Tibial artery (tissue), 4 donors: ENCODE data around the gene HSPA1L.

Experiments used
- DNase-seq, 2 donors: peaks; one replicate each; pipeline ENCODE4 v3.0.0-alpha.2; 2019
- H3K27ac ChIP-seq, 2 donors: fragments of 200-600 bp; sonication (generic) in 1 of 2; 1 replicate in 1 of 2; 2 replicates in 1 of 2; pipeline ENCODE4 v1.5.1; 2018 to 2019; ENCODE audit warnings: mild to moderate bottlenecking in 1 of 2
- H3K27me3 ChIP-seq, 2 donors: fragments of 200-600 bp; sonication (generic) in 1 of 2; one replicate each; pipeline versions ENCODE4 v1.5.1 to v1.6.0; 2016 to 2019
- H3K36me3 ChIP-seq, 3 donors: fragments of 200-600 bp; sonication (generic) in 2 of 3; one replicate each; pipeline ENCODE4 v1.5.1; 2016 to 2019; ENCODE audit warnings: mild to moderate bottlenecking in 2 of 3
- H3K4me1 ChIP-seq, 4 donors: fragments of 200-600 bp; sonication (generic) in 2 of 4; 1 replicate in 3 of 4; 2 replicates in 1 of 4; pipeline ENCODE4 v1.5.1; 2016 to 2019
- H3K4me3 ChIP-seq, 2 donors: fragments of 200-600 bp; sonication (generic) in 1 of 2; 1 replicate in 1 of 2; 2 replicates in 1 of 2; pipeline ENCODE4 v1.5.1; 2018 to 2019; ENCODE audit warnings: mild to moderate bottlenecking in 2 of 2
- H3K9me3 ChIP-seq, 3 donors: fragments of 200-600 bp; sonication (generic) in 1 of 3; one replicate each; pipeline ENCODE4 v1.5.1; 2016 to 2019
- CTCF ChIP-seq, 2 experiments: fragments of 200-600 bp in 1 of 2; fragments of 450-650 bp in 1 of 2; IDR thresholded peaks; one replicate each; pipeline ENCODE4 v1.5.1; 2017 to 2019; ENCODE audit warnings: antibody characterized with exemption in 2 of 2, mild to moderate bottlenecking in 1 of 2, moderate library complexity in 1 of 2
- intact Hi-C: fragments of 100-400 bp; cut with DNase I; formaldehyde crosslinking; loops from one replicate; pipeline ENCODE4 v1.15.0; 2023; ENCODE audit warnings: low total_unique reads

HSPA1L gene

GRCh38 chr6:31768363-31769257 lies 46.5 kb downstream of the HSPA1L start:
- intact Hi-C loops: no loop called here
- Histone ChIP-seq H3K9me3 (no peaks in the 10 kb centered on the region), H3K4me1 (peaks cover 0 to 7% (median 3%) of the 10 kb centered on the region in 4 donors), H3K4me3 (no peak overlapping the region), H3K27ac (no peak overlapping the region), H3K27me3 (peaks cover 0 to 12% of the 10 kb centered on the region in 2 donors), H3K36me3 (no peaks in the 10 kb centered on the region)
- DNase-seq: no peak
- TF ChIP-seq CTCF (IDR thresholded peaks at IDR 0.05): no peak

GRCh38 chr6:31767096-31767645 lies 47.9 kb downstream of the HSPA1L start:
- peaks cover 0 to 7% (median 3%) of the 10 kb centered on the region in 4 donors for H3K4me1 ChIP-seq
- no peak for DNase-seq
- H3K4me3 ChIP-seq: no peak overlapping the region
- H3K9me3 ChIP-seq: no peaks in the 10 kb centered on the region
- TF ChIP-seq CTCF (IDR thresholded peaks at IDR 0.05): no peak
- no peaks in the 10 kb centered on the region for H3K36me3 ChIP-seq
- intact Hi-C loops: no loop called here
- H3K27me3 ChIP-seq: peaks cover 0 to 12% of the 10 kb centered on the region in 2 donors
- H3K27ac ChIP-seq: no peak overlapping the region

- DNase-seq: no peak
- intact Hi-C loops: no loop called here
- Histone ChIP-seq H3K27ac (no peak overlapping the region), H3K4me1 (peaks cover 0 to 7% (median 3%) of the 10 kb centered on the region in 4 donors), H3K9me3 (no peaks in the 10 kb centered on the region), H3K4me3 (peak overlapping the region in 1 of 2 donors; percentile 26), H3K27me3 (peaks cover 0 to 12% of the 10 kb centered on the region in 2 donors), H3K36me3 (peaks cover 0 to 4% (median 0%) of the 10 kb centered on the region in 3 donors)
- no peak for TF ChIP-seq CTCF (IDR thresholded peaks at IDR 0.05)
Measured at GRCh38 chr6:31765910-31766794, 48.9 kb downstream of the HSPA1L start.

- Histone ChIP-seq H3K4me3 (no peak overlapping the region), H3K27ac (no peak overlapping the region), H3K27me3 (peaks cover 0 to 12% of the 10 kb centered on the region in 2 donors), H3K9me3 (no peaks in the 10 kb centered on the region), H3K36me3 (peaks cover 0 to 7% (median 0%) of the 10 kb centered on the region in 3 donors), H3K4me1 (peaks cover 0 to 7% (median 3%) of the 10 kb centered on the region in 4 donors)
- TF ChIP-seq CTCF (IDR thresholded peaks at IDR 0.05): no peak
- intact Hi-C loops: no loop called here
- no peak for DNase-seq
Measured at GRCh38 chr6:31765559-31765909, 49.5 kb downstream of the HSPA1L start.

- no peak overlapping the region for H3K27ac ChIP-seq
- H3K9me3 ChIP-seq: no peaks in the 10 kb centered on the region
- peaks cover 0 to 19% (median 0%) of the 10 kb centered on the region in 3 donors for H3K36me3 ChIP-seq
- H3K4me3 ChIP-seq: no peak overlapping the region
- TF ChIP-seq CTCF (IDR thresholded peaks at IDR 0.05): no peak
- peaks cover 0 to 12% of the 10 kb centered on the region in 2 donors for H3K27me3 ChIP-seq
- H3K4me1 ChIP-seq: peaks cover 0 to 7% (median 3%) of the 10 kb centered on the region in 4 donors
- intact Hi-C loops: no loop called here
- no peak for DNase-seq
Measured at GRCh38 chr6:31764198-31764597, 50.9 kb downstream of the HSPA1L start.
